GM18517 (cell line): Measurements from ENCODE around the gene NECAP2.
"Not testable (repeated sequence)": the region's sequence is repeated elsewhere in the genome, so short reads cannot be mapped to it uniquely, and the experiment has no call there.

ENCODE experiments used
- ATAC-seq: cut with Tn5 transposase; IDR thresholded peaks from one replicate; pipeline ENCODE4 v1.9.1; 2021; ENCODE audit warnings: mild to moderate bottlenecking, moderate library complexity; ENCODE audit not compliant: unreplicated experiment

NECAP2 gene

GRCh38 chr1:16456151-16456550 is 15.6 kb downstream of the NECAP2 start:
- not testable (repeated sequence) for ATAC-seq

- ATAC-seq = no peak
Observed at GRCh38 chr1:16458831-16459230, 18.3 kb downstream of the NECAP2 start.

- no peak for ATAC-seq
Observed at GRCh38 chr1:16459352-16459925, 18.9 kb downstream of the NECAP2 start.

GRCh38 chr1:16461681-16462080 is 21.2 kb downstream of the NECAP2 start:
- ATAC-seq = no peak

- ATAC-seq = no peak
Observed at GRCh38 chr1:16462773-16463330, 22.3 kb downstream of the NECAP2 start.

GRCh38 chr1:16464917-16465625 is 24.5 kb downstream of the NECAP2 start:
- ATAC-seq = no peak

- no peak for ATAC-seq
Observed at GRCh38 chr1:16468558-16468957, 28.0 kb downstream of the NECAP2 start.

- no peak for ATAC-seq
Observed at GRCh38 chr1:16474166-16474800, 33.8 kb downstream of the NECAP2 start.

- ATAC-seq = not testable (repeated sequence)
Observed at GRCh38 chr1:16474891-16475290, 34.4 kb downstream of the NECAP2 start.

GRCh38 chr1:16475771-16476770 is 35.5 kb downstream of the NECAP2 start:
- ATAC-seq = not testable (repeated sequence)

- ATAC-seq = no peak
Observed at GRCh38 chr1:16478091-16478490, 37.6 kb downstream of the NECAP2 start.

GRCh38 chr1:16483146-16483545 is 42.6 kb downstream of the NECAP2 start:
- ATAC-seq = not testable (repeated sequence)

GRCh38 chr1:16483639-16484500 is 43.3 kb downstream of the NECAP2 start:
- not testable (repeated sequence) for ATAC-seq

- no peak for ATAC-seq
Observed at GRCh38 chr1:16484501-16484835, 43.9 kb downstream of the NECAP2 start.

GRCh38 chr1:16484931-16485330 is 44.4 kb downstream of the NECAP2 start:
- no peak for ATAC-seq

- ATAC-seq = not testable (repeated sequence)
Observed at GRCh38 chr1:16486316-16486715, 45.8 kb downstream of the NECAP2 start.

- not testable (repeated sequence) for ATAC-seq
Observed at GRCh38 chr1:16487011-16487410, 46.5 kb downstream of the NECAP2 start.

- ATAC-seq = not testable (repeated sequence)
Observed at GRCh38 chr1:16489195-16489880, 48.8 kb downstream of the NECAP2 start.

- no peak for ATAC-seq
Observed at GRCh38 chr1:16491056-16491675, 50.6 kb downstream of the NECAP2 start.
